Measurements from ENCODE around the gene AVL9.

- TF ChIP-seq CTCF (IDR thresholded peaks at IDR 0.05) (no peak), POLR2AphosphoS5 (IDR thresholded peaks at IDR 0.05; ENCODE audit: low read depth, low read length) (no peak)
Observed at GRCh38 chr7:32602470-32602869, 107.2 kb downstream of the AVL9 start.
